DMS153 (cell line): ENCODE results near the gene MBOAT1.
"Not testable (repeated sequence)": the region's sequence is repeated elsewhere in the genome, so short reads cannot be mapped to it uniquely, and the experiment has no call there.

ENCODE experiments used
- DNase-seq: peaks from one replicate; lab custom pipeline; 2025; lab: John Stamatoyannopoulos, UW

MBOAT1 gene

GRCh38 chr6:20212392-20213111, at the start of gene MBOAT1:
Gene MBOAT1, minus strand, starts transcription at chr6:20212469. Its CDS starts 235 bp downstream, at chr6:20212234.
- peak; percentile 85 for DNase-seq

DNA sequence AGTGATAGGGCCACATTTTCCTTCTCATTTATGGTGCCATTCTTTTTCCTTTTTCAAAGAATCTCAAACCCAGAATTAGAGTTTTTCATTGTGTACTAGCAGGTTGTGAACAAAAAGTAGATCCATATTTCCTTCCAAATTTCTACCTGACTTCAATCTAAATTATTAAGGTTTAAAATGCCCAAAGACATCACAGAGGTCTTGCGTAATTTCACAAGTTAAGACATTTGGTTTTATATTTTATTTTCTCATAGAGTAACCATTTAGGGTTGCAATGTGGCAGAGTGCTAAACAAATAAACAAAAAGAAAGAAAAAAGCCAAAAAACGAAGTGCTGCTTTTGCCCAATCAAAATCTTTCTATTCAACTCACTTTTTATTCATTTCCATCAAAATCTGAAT, 49.4 kb upstream of the MBOAT1 start:
- DNase-seq = no peak

- DNase-seq = no peak
These were observed 48.1 kb upstream of the MBOAT1 start for GRCh38 chr6:20260360-20260759.

- no peak for DNase-seq
These were observed 47.2 kb upstream of the MBOAT1 start for GRCh38 chr6:20259316-20260049.

GRCh38 chr6:20255428-20255827, 43.2 kb upstream of the MBOAT1 start:
- no peak for DNase-seq

- DNase-seq = no peak
These were observed 42.0 kb upstream of the MBOAT1 start for GRCh38 chr6:20254295-20254694.

DNA sequence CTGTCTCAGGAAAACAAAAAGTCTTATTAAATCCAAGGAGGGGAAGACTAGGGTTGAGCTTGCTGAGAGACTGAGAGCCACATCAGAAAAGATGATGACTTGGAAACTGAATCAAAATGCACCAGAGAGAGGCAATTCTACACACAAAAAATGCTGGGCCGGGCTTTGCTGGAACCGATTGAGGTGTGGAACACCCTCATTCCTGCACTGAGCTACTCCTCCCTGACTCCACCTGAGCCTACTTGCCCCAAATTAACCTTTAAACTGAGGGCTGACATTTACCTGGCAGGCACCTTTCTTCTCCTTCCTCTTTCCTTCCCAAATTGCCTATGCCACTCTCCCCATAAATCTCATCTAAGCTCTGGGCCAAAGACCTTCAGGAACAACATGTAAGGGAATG, 40.8 kb upstream of the MBOAT1 start:
- no peak for DNase-seq

DNA sequence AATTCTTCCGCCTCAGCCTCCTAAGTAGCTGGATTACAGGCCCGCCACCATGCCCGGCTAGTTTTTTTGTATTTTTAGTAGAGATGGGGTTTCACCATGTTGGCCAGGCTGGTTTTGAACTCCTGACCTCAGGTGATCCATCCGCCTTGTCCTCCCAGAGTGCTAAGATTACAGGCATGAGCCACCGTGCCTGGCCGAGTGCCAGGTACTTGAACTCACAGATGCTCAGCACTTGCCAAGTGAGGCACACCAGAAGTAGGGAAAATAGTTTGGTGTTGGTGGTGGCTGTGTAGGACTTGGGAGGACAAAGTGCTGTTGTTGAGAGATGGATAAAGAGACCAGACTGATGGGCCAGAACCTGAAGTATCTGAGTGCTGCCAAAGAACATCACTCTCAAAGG, 40.0 kb upstream of the MBOAT1 start:
- DNase-seq = no peak

DNA sequence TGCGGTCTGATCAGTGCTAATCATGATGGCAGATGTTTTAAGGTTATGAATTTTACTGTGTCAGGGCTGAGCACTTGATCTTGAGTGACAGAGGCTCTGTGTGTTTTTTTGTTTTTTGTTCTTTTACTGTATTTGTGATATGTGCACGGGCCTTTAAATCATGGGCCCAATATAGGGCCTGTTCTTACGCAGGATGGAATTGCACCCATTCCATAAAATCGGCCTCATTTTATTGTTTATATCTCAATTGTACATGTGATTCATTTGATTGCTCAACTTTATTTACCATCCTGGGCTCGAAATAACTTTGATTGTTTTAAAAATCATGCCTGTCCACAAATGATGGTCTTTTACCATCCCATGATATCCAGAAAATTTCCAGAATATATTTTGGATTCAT, 39.3 kb upstream of the MBOAT1 start:
- no peak for DNase-seq

DNA sequence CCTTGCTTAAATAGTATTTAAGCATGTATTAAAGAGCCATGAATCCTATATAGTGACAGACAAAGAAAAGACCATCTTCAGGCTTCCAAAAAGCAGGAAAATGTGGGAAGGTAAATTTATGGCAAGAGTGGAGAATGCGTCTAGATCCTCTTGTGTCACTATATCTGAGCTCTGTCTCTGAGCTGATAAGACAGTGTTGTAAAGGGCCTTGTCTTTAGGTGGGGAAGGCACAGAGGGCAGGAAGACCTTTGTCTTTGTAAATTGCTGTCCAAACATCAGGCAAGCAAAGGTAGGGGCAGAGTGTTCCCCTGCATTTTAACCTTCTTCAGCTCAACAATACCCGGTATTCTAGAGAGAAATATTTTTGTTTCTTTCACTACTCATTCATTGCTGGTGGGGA, 33.9 kb upstream of the MBOAT1 start:
- DNase-seq = no peak

- not testable (repeated sequence) for DNase-seq
These were observed 32.8 kb upstream of the MBOAT1 start for GRCh38 chr6:20244807-20245681.

GRCh38 chr6:20243288-20243687, 31.0 kb upstream of the MBOAT1 start:
- DNase-seq = no peak

- no peak for DNase-seq
These were observed 30.1 kb upstream of the MBOAT1 start for GRCh38 chr6:20242397-20242796.

GRCh38 chr6:20241102-20241501, 28.8 kb upstream of the MBOAT1 start:
- DNase-seq = no peak

GRCh38 chr6:20238688-20239587, 26.7 kb upstream of the MBOAT1 start:
- DNase-seq = no peak

DNA sequence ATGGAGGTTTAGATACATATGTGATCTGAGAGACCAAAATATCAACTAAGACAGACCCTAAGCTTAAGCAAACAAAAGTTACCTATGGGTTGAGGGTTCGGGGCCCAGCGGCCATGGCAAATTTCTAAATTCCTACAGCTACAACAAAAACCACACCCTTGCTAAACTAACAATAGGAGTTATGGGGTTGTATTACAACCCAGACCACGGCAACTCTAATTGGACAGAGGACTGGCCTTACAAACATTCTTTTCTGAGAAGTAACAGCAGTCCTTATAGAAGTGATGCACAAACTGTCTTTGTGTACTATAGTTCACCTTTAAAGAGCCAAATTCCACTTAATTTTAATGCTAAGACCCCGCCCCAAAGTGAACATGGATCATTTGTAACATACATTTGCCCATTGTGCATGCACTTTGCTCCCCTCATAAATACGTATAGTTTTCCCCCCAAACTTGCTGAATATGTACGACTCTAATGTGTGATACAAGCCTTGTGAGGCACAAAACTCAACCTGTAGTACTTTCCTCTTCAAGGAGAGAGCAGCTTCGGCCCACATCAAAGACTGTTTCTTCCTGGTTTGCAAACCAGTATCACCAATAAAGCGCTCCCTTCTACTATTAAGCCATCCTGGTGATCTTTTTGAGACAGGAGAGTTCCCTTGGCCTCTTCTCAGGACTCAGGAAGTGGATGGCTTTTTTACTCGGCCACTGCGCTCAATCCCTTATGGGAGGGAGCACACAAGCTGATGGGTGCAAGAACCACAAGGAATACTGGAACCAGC, 25.6 kb upstream of the MBOAT1 start:
- DNase-seq = no peak

DNA sequence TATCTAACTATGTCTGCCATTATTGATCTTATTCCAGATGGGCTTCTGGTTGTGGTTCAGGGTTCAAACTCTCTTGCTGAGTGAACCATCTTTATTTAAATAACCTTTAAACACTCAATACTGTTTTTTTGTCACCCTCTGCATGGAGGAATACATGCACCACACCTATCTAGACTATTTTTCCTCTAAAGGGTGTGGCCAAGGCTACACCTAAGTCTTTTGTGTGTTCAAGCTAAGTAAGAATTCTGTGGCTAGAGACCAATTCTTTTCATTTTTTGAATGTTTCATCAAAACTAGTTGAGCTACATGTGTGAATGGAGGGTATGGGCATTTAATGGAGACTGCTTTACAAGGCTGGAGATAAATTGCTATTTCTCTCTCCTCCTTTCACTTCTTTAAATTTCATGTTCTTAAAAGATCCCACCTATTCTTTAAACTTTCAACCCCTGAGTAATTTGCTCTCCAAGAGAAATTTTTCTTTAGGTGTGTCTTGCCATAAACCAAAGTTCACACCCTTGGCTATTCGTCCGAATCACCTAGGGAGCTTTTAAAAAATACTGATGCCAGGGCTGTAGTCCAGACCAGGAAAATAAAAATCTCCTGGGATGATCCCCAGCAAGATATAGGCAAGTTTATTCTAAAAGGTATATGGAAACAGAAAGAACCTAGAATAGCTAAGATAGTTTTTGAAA, 24.8 kb upstream of the MBOAT1 start:
- DNase-seq = no peak

DNA sequence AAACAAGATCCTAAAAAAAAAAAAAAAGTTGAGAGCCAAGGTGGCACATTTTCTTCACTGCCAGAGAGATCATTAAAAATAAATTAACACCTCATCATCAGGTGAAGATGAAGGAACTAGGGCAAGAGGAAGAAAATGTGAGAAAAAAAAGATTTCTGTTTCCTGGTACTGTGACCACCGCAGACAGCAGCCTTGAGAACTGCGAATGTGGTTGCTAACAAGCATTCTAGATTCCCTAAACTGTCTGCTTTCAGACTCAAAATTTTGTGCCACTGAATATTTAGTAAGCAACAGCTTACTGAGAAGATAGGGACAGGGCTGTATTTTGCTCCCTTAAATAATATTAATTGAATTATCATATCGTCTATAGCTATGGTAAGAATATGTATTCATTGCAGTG, 24.1 kb upstream of the MBOAT1 start:
- DNase-seq = no peak

DNA sequence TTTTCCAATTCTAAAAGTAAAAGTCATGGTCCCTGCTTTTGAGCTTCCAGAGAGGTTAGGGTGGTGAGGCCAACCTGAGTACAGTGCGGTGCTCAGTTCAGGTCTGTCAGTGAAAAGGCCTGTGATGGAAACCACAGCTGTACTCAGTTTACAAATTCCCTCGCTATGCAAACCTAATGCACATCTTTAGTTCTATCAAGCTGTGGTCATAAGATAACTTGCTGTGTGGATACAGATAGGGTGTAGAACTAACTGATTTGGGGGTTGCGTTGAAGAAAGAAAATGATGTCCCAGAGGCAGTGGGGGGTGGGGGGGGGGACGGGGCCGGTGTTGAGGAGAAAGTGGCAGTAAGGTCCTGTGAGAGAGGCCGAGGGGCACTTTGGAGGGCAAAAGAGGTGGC, 22.8 kb upstream of the MBOAT1 start:
- no peak for DNase-seq

DNA sequence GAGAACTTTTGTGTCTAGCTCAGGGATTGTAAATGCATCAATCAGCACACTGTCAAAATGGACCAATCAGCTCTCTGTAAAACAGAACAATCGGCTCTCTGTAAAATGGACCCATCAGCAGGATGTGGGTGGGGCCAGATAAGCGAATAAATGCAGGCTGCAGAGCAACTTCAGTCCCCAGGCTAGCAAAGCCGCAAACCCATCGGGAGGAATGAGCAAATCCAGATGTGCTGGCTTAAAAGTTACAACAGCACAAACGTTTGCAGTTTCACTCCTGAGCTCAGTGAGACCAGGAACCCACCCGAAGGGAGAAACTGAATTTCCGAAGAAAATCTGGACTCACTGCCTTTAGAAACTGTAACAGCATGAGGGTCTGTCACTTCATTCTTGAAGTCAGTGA, 21.9 kb upstream of the MBOAT1 start:
- DNase-seq = no peak
